ENCODE data around the gene TERT.

GRCh38 chr5:1330847-1331831 lies 36.3 kb upstream of the TERT start:
- TF ChIP-seq, protein P1, sequence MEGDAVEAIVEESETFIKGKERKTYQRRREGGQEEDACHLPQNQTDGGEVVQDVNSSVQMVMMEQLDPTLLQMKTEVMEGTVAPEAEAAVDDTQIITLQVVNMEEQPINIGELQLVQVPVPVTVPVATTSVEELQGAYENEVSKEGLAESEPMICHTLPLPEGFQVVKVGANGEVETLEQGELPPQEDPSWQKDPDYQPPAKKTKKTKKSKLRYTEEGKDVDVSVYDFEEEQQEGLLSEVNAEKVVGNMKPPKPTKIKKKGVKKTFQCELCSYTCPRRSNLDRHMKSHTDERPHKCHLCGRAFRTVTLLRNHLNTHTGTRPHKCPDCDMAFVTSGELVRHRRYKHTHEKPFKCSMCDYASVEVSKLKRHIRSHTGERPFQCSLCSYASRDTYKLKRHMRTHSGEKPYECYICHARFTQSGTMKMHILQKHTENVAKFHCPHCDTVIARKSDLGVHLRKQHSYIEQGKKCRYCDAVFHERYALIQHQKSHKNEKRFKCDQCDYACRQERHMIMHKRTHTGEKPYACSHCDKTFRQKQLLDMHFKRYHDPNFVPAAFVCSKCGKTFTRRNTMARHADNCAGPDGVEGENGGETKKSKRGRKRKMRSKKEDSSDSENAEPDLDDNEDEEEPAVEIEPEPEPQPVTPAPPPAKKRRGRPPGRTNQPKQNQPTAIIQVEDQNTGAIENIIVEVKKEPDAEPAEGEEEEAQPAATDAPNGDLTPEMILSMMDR (IDR thresholded peaks at IDR 0.05) = no peak
- no peak for TF ChIP-seq POLR2A (IDR thresholded peaks at IDR 0.05)
